ENCODE data around the gene GALNT6.

The GALNT6 gene

DNA sequence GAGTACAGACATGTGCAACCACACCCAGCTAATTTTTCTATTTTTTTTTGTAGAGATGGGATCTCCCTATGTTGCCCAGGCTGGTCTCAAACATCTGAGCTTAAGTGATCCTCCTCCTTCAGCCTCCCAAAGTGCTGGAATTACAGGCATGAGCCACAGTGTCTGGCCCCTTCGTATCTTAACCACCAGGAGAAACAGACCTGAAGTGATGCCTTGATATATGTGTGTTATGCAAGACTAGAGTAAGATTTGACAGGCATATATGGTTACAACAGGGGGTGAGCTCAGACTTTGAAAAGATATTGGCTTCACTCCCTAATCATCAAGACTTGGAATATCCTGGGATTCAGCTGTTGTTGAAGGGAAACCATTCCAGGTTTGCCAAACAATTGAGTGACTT is 10.7 kb upstream of the GALNT6 start:
- no peak for TF ChIP-seq FOXP2 (optimal IDR thresholded peaks at IDR 0.05; ENCODE audit: borderline replicate concordance, extremely low read depth, extremely low read length, insufficient read depth)
- no peak for TF ChIP-seq SIN3A (IDR thresholded peaks at IDR 0.05; ENCODE audit: borderline replicate concordance, insufficient read depth, low read length)
- TF ChIP-seq, protein P1, sequence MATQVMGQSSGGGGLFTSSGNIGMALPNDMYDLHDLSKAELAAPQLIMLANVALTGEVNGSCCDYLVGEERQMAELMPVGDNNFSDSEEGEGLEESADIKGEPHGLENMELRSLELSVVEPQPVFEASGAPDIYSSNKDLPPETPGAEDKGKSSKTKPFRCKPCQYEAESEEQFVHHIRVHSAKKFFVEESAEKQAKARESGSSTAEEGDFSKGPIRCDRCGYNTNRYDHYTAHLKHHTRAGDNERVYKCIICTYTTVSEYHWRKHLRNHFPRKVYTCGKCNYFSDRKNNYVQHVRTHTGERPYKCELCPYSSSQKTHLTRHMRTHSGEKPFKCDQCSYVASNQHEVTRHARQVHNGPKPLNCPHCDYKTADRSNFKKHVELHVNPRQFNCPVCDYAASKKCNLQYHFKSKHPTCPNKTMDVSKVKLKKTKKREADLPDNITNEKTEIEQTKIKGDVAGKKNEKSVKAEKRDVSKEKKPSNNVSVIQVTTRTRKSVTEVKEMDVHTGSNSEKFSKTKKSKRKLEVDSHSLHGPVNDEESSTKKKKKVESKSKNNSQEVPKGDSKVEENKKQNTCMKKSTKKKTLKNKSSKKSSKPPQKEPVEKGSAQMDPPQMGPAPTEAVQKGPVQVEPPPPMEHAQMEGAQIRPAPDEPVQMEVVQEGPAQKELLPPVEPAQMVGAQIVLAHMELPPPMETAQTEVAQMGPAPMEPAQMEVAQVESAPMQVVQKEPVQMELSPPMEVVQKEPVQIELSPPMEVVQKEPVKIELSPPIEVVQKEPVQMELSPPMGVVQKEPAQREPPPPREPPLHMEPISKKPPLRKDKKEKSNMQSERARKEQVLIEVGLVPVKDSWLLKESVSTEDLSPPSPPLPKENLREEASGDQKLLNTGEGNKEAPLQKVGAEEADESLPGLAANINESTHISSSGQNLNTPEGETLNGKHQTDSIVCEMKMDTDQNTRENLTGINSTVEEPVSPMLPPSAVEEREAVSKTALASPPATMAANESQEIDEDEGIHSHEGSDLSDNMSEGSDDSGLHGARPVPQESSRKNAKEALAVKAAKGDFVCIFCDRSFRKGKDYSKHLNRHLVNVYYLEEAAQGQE (IDR thresholded peaks at IDR 0.05; ENCODE audit: insufficient read depth in 1 of 2, low read depth in 2 of 2, low read length in 2 of 2): no peak
- no peak for TF ChIP-seq POLR2AphosphoS5 (IDR thresholded peaks at IDR 0.05; ENCODE audit: low read depth, low read length)
- TF ChIP-seq TAF1 (IDR thresholded peaks at IDR 0.05; ENCODE audit: borderline replicate concordance, insufficient read depth, low read length): no peak

DNA sequence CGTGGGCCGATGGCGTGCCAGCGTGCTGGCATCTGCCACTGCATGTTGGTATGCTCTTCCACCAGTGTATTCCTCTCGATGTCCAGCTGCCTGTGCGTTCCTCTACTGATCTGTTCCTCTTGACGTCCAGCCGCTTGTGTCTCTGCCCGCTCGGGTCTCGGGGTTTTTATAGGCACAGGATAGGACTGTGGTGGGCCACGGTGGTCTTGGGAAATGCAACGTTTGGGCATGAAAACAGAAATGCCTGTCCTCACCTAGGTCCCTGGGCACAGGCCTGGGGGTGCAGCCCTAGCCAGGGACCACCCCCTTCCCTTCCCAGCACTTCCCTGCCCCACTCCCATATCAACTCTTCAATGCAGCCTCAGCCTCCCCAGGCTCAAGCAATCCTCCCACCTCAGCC is 10.3 kb upstream of the GALNT6 start:
- TF ChIP-seq, protein P1 (IDR thresholded peaks at IDR 0.05; ENCODE audit: insufficient read depth in 1 of 2, low read depth in 2 of 2, low read length in 2 of 2): no peak
- TF ChIP-seq TAF1 (IDR thresholded peaks at IDR 0.05; ENCODE audit: borderline replicate concordance, insufficient read depth, low read length) (no peak), FOXP2 (optimal IDR thresholded peaks at IDR 0.05; ENCODE audit: borderline replicate concordance, extremely low read depth, extremely low read length, insufficient read depth) (no peak), POLR2AphosphoS5 (IDR thresholded peaks at IDR 0.05; ENCODE audit: low read depth, low read length) (no peak), SIN3A (IDR thresholded peaks at IDR 0.05; ENCODE audit: borderline replicate concordance, insufficient read depth, low read length) (no peak)

DNA sequence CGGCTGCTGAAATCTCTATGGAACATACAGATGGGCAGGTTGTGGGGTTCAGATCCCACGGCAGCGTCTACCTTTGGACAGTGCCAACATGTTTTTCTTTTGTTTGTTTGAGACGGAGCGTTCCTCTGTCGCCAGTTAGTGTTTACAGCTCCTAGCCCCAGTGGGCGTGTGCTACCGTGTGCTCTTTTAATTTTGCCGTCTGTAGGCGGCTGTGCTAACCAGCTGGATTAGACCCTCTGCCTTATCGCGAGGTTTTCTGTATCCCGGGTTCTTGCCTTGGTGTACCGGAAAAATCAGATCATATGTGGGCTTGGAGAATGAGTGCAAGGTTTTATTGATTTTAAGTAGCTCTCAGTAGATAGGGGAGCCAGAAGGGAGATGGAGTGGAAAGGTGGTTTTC is 9.8 kb upstream of the GALNT6 start:
- TF ChIP-seq SIN3A (IDR thresholded peaks at IDR 0.05; ENCODE audit: borderline replicate concordance, insufficient read depth, low read length) (no peak), FOXP2 (optimal IDR thresholded peaks at IDR 0.05; ENCODE audit: borderline replicate concordance, extremely low read depth, extremely low read length, insufficient read depth) (no peak), TAF1 (IDR thresholded peaks at IDR 0.05; ENCODE audit: borderline replicate concordance, insufficient read depth, low read length) (no peak), POLR2AphosphoS5 (IDR thresholded peaks at IDR 0.05; ENCODE audit: low read depth, low read length) (no peak)
- TF ChIP-seq, protein P1 (IDR thresholded peaks at IDR 0.05; ENCODE audit: insufficient read depth in 1 of 2, low read depth in 2 of 2, low read length in 2 of 2): no peak

DNA sequence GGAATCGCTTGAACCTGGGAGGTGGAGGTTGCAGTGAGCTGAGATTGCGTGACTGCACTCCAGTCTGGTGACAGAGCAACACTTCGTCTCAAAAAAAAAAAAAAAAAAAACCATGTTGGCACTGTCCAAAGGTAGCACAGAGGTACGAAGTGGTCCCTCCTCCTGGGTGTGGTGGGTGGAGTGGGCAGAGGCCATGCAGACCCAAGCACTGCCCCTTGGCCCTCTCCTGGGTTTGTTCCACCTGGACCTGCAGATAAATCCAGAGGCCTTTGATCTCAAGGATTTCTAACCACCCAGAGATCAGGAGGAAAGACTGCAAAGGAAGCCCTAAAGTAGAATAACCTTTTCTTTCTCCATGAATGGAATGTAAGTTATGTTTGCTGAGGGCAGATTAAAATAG is 8.7 kb upstream of the GALNT6 start:
- TF ChIP-seq, protein P1 (IDR thresholded peaks at IDR 0.05; ENCODE audit: insufficient read depth in 1 of 2, low read depth in 2 of 2, low read length in 2 of 2): no peak
- no peak for TF ChIP-seq TAF1 (IDR thresholded peaks at IDR 0.05; ENCODE audit: borderline replicate concordance, insufficient read depth, low read length)
- TF ChIP-seq SIN3A (IDR thresholded peaks at IDR 0.05; ENCODE audit: borderline replicate concordance, insufficient read depth, low read length): no peak
- no peak for TF ChIP-seq POLR2AphosphoS5 (IDR thresholded peaks at IDR 0.05; ENCODE audit: low read depth, low read length)
- no peak for TF ChIP-seq FOXP2 (optimal IDR thresholded peaks at IDR 0.05; ENCODE audit: borderline replicate concordance, extremely low read depth, extremely low read length, insufficient read depth)

DNA sequence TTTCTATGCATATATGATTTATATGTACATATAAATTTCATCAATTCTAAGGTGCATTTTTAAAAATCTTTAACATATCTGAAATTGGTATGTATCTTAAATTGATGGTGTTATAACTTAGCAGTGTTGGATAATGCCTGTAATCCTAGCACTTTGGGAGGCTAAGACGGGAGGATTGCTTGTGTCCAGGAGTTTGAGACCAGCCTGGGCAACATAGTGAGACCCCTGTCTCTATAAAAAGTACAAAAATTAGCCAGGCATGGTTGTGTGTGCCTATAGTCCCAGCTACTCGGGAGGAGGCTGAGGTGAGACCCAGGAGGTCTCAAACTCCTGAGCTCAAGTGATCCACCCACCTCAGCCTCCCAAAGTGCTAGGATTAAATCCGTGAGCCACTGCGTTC is 6.5 kb upstream of the GALNT6 start:
- TF ChIP-seq TAF1 (IDR thresholded peaks at IDR 0.05; ENCODE audit: borderline replicate concordance, insufficient read depth, low read length) (no peak), POLR2AphosphoS5 (IDR thresholded peaks at IDR 0.05; ENCODE audit: low read depth, low read length) (no peak), SIN3A (IDR thresholded peaks at IDR 0.05; ENCODE audit: borderline replicate concordance, insufficient read depth, low read length) (no peak)
